AG08395 (cell line): ENCODE data around the gene PI16.
"Not testable (repeated sequence)": the region's sequence is repeated elsewhere in the genome, so short reads cannot be mapped to it uniquely, and the experiment has no call there.

ENCODE experiments used
- DNase-seq: peaks from one replicate; pipeline ENCODE4 v3.0.0; 2012; ENCODE audit warnings: mixed read lengths, low spot score

Gene PI16

DNA sequence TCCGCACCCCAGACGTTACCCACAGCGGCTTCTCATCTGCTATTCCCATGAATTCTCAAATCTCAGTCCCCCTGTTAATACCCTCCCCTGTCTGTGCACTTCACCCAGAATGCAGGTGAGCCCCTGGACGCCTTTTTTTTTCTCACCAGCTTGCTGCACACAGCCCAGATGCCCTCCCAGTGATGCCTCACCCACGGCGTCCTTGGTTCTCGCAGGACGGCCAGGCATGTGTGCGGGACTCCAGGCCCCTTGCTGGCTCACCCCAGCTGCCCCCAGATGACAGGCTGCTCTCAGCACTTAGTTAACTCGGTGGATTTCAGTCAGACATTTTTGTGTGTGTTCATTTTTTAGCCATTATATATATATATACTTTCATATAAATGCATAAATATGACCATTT is 25.4 kb upstream of the PI16 start:
- no peak for DNase-seq

DNA sequence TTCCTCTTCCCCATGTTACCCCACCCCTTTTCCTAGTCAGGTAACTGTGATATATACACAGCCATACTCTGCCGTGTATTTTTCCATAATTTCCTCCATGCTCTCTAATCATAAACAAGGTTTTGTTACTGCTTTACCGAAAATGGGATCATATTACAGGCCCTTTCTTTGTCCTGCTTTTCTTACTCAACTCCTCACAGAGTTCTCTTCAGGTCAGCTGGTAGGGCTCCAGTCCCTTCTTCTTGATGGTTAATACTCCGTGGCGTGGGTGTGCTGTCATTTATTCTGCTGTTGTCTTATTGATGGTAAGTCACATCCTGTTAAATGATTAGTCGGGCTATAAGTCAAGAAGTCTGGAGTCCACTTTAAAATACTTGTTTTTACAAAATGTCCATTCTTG is 24.9 kb upstream of the PI16 start:
- peak; percentile 38 for DNase-seq

DNA sequence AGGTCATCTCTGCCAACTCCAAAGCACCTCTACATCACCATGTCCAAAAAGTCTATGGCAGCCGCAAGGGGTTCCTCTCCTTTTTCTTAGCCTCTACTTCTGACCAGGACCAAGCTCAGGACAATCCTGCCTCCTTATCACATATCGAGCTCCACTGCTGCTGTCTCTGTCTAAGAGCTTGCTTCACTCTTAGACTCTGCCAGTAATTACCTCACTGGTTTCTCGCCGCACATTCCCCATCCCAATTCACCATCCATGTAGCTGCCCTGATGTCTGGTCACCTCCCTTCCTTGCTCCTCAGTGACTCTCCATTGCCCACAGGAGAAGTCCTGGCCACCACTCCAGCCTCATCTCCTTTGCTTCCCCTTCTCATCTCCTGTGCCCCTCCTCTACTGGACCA is 24.1 kb upstream of the PI16 start:
- no peak for DNase-seq

DNA sequence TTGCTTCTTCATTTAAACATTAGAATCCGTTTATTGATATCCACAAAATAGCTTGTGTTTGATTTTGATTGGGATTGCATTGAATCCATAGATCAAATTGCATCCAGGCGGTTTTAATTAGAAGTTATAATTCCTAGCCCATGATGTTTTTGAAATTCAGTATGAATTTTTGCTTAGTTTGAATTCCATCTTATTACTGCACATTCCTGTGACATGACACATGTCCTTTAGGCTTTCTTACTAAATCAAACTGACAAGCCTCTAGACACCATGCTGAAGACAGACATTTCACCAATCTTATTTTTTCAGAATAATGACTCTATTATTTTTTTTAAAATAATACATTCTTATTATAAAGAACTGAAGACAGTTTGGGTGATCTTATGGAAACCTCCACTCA is 21.4 kb upstream of the PI16 start:
- DNase-seq: no peak

DNA sequence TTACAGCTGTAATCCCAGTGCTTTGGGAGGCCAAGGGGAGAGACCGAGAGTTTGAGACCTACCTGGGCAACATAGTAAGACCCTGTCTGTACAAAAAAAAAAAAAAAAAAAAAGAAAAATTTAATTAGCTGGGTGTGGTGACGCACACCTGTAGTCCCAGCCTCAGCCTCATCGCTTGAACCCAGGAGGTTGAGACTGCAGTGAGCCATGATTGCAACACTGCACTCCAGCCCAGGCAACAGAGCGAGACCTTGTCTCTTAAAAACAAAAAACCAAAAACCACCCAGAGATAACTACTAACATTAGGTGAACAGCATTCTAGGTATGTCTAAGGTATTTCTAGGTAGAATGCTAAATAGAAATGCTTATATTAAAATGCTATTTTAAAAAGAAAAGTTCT is 21.0 kb upstream of the PI16 start:
- no peak for DNase-seq

DNA sequence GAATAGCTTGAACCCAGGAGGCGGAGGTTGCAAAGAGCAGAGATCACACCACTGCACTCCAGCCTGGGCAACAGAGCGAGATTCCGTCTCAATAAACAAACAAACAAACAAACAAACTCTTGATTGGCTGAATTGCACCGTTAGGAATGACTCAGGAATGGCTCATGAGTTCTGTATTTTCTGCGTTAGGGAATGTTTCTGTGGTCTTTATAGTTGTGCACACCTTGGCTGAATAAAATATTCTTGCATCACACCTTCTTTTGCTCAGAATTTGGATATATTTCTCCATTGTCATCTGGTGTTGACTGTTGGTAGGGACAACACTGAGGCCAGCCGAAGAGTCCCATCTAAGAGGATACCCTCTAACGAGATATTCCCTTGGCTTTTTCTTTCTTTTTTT is 19.6 kb upstream of the PI16 start:
- DNase-seq: no peak

DNA sequence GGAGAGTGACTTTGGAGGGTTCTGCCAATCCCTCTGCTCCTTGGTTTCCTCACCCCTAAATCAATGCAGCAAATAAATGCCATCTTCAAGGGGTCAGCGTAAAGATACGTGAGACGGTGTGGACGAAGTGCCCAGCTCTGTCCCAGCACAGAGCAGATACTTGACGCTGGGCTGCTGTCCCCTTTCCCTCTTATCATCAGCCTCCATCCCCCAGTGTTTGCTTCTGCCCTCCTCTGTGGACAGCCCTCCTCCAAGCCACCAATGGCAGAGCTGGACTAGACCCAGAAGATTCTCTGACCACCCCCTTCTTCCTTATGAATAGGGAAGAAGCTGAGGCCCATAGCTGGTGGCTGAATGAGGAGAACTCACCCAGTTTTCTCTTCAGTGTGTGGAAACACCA is 17.7 kb upstream of the PI16 start:
- no peak for DNase-seq

DNA sequence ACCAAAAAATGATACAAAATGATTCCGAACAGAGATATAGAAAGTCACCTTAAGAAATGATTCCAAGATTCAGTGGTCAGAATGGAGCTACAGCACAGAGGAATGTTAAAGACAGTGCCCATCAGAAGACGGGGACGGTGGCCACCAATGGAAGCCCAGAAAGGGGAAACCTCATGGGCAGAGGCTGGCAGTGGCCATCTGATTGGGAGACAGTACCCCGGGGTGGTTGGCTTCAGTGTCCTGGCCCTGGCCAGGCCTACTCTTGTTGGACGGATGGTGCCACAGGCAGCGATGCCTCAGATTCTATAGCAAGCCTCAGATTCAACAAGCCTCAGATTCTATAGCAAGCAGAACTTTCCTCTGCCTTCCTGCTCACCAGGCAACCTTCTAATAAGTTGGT is 16.6 kb upstream of the PI16 start:
- no peak for DNase-seq

DNA sequence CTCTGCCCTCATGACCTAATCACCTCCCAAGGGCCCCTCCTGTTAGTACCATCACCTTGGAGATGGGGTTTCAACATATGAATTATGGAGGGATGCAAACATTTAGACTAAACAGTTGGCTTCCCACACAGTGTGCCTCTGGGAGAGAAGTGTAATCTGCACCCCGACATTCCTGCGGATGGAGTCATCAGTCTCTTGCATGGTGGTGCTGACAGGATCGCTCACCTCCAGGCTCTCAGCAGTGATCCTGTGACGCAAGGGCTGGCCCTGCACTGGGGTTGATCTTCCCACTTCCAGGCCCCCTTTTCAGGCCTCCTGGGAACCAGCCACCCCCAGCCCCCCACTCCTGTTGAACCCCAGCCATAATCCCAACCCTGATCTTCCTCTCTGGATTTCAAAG is 16.0 kb upstream of the PI16 start:
- peak; percentile 65 for DNase-seq

DNA sequence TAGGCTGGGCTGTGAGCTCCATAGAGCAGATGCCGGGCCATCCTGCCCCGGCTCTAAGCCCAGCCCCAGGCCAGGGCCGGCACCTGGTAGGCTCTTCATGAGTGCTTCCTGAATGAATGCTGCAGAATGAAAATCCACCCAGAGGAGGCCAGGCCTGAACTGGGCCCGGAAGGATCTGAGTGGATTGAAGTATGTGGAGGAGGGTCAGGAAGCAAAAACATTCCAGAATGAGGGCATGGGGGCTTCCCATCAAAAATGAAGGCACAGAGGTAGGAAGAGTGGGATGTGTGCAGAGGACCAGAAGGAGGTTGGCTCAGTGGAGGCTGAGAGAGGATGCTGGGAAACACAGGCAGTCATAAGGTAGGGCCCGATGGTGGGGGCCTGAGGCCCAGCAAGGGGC is 15.5 kb upstream of the PI16 start:
- DNase-seq: not testable (repeated sequence)

DNA sequence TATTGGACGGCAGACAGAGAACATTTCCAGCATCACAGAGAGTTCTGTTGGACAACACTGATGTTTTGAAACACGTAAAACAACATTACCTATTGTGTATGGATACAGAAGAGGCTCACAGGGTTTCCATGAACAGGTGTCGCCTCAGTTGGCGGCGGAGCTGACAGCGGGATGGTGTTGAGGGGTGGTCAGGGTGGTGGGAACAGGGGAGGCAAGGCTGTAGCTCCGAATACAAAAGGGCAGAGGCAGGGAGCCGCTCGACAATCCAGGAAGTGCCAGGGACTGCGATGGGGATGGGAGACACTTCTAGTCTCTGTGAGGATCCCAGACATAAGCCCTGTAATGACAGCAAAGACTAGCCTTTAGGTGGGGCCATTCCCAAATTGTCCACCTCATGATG is 14.5 kb upstream of the PI16 start:
- no peak for DNase-seq

DNA sequence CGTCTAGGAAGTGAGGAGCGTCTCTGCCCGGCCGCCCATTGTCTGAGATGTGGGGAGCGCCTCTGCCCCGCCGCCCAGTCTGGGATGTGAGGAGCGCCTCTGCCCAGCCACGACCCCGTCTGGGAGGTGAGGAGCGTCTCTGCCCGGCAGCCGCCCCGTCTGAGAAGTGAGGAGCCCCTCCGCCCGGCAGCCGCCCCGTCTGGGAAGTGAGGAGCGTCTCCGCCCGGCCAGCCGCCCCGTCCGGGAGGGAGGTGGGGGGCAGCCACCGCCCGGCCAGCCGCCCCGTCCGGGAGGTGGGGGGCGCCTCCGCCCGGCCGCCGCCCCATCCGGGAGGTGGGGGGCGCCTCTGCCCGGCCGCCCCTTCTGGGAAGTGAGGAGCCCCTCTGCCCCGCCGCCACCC is 13.0 kb upstream of the PI16 start:
- not testable (repeated sequence) for DNase-seq

DNA sequence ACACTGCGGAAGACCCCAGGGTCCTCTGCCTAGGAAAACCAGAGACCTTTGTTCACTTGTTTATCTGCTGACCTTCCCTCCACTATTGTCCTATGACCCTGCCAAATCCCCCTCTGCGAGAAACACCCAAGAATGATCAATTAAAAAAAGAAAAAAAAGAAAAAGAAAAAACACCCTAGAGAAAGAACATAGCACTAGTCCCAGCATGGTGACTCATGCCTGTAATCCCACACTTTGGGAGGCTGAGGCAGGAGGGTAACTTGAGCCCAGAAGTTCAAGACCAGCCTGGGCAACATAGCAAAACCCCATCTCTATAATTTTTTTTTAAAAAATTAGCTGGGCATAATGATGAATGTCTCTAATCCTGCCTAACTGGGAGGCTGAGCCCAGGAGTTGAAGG is 12.2 kb upstream of the PI16 start:
- not testable (repeated sequence) for DNase-seq

DNA sequence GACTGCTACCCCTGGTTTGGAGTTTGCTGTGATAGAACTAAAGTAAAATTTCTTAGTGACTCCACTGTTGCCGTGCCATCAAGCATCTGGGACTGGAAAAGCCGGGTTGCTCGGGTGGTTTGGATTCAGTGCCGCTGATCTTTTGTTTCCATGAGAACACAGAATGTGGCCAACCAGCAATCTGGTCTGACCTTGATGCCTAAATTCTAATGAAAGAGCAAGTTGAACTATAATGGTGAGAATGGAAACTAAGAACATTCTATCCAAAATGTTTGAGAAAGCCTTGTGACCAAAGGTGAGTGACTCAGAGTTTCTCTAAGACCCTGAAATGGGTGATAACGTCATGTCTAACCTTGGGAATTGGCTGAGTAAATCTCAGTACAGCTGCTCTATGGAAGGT is 9.9 kb upstream of the PI16 start:
- no peak for DNase-seq

DNA sequence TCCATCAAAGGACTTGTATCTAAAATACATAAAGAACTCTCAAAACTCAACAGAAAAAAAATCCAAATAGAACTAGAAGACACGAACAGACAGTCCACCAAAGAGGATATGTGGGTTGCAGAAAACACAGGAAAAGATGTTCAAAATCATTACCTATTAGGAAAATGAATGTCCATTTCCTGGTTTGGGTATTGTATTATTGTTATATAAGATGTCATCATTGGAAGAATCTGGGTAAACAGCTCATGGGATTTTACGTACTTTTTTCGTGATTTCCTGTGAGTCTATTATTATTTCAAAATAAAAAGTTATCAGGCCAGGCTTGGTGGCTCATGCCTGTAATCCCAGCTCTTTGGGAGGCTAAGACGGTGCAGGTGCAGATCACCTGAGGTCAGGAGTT is 9.2 kb upstream of the PI16 start:
- no peak for DNase-seq

DNA sequence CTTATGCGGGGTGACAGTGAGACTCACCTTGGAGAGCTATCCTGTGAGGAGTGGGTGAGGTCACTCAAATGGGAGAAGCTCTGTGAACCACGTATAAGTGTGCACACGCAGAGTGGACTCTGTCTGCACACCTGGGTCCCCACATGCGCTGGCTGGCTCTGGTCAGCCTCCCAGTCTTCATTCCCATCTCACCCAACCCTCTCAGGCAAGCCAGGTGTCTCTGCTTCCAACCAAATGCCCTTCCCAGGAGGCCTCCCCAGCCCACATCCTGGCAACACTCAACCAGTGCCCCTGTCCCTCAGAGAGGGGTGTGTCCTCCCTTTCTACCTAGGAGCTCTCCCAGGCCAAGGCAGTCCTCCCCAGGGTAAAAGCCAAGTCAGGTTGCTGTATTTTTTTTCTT is 8.0 kb upstream of the PI16 start:
- no peak for DNase-seq

DNA sequence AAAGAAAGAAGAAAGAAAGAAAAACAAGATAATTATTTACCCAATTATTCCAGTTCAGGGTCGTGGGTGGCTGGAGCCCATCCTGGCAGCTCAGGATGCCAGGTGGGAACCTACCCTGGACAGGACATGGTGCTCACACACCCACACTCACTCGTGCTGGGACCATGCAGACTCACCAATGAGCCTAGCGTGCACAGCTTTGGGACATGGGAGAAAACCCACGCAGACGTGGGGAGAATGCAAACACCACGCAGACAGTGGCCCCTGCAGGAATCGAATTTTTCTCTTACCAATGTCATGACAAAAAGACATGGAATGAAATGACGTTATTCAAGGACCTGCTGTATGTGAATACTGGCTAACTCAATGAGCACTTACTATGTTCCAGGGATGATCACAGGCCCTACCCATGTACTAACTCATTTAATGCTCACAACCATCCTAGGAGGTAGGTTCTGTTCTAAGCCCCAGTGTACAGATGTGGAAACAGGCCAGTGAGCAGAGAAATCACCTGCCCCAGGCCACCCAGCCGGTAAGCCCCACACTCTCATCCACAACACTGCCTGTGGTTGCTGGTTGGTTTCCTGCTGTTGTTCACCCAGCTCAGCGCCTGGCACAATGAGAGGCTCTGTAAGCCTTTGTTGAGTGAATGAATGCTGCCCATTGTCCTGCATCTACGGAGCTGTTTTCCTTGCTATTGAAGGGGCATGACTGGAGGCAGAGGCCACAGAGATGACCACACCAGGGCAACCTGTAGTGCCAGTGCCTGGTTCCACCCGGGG is 6.8 kb upstream of the PI16 start:
- no peak for DNase-seq

DNA sequence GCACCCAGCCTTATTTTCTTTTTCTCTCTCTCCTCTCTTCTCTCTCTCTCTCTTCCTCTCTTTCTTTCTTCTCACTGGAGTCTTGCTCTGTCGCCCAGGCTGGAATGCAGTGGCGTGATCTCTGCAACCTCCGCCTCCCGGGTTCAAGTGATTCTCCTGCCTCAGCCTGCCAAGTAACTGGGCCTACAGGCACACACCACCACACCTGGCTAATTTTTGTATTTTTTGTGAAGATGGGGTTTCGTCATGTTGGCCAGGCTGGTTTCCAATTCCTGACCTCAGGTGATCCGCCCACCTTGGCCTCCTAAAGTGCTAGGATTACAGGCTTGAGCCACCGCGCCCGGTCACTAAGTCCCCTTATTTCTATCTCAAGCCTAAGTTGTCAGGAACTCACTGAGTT is 5.5 kb upstream of the PI16 start:
- not testable (repeated sequence) for DNase-seq

DNA sequence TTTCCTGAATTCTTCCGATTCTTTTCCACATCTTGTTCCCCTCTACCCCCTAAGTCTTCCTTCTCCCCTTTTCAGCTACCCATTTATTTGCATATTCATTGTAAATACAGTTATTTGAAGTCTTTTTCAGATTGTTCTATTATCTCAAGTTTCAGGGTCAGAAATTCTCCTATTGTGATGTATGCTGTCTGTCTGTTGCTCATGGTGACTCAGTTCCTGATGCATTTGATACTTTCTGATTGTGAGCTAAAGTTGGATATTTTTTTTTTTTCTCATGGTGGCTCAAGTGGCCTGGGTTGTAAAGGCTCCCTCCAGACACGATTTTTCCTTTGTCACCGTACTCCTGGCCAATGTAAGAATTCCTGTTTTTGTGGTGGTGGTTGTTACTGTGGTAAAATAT is 4.9 kb upstream of the PI16 start:
- no peak for DNase-seq

DNA sequence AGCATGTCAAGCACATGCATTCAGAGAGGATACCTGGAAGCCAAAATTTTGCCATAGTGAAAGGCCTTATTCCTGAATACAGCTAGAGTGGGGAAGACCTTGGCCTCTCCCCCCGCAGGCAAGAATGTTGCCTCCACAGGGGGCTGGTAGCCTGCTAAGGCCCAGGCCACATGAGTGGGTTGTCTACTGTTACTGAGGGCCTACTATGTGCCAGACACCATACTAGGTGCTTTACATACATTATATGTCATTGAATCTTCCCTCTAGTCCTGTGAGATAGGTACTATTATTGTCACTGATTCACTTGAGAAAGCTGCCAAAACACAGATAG is 642 bp upstream of the PI16 start:
- DNase-seq: no peak

DNA sequence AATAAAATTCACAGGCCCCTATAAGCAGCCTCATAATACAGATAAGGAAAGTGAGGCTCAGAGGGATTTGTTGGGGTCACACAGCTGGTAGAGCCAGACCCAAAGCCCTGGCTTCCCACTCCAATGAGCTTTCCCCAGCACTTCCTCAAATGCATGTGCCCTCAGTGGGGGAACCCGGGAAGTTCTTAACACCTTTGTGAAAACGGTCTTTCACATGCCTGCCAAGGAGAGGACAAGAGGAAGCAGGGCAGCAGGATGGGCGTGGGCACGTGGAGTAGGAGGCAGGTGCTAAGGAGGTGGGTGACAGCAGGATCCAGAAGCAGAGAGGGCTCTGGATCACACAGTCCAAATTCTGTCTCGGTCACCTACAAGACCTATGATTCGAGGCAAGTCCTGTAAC is 598 bp downstream of the PI16 start:
- no peak for DNase-seq

DNA sequence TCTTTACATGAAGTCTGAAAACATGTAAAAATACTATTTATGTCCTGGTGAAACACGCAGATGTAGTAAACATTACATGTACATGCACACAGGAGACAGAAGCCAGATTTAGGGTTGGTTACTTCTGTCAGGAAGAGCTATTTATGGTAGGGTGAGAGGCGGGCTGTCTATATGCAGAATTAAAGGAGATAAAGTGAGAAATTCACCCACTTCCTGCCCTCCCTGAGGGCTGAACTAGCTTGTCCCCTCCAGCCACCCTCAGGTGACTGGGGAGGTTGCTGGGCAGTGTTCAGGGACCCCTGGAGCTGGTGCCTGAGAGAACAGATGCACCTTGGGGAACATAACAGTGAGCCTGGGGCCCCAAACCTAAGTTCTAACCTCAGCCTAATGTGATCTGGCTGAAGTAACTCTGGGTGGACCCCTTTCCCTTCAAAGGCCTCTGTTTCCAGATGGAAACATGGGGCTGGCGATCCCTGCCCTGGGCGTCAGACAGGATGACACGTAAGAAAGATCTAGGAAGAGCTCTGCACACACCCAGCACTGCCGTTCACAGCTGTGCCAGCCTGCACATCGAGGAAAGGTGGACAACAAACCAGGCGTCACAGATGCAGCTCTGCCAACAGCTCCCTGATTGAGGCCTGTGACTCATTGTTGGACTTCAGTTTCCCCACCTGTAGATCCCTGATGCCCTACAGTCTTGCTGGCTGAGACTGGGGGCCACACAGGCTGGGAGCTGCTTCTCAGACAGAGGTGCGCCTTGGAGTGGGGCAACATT is 1.3 kb downstream of the PI16 start:
- peak; percentile 38 for DNase-seq

DNA sequence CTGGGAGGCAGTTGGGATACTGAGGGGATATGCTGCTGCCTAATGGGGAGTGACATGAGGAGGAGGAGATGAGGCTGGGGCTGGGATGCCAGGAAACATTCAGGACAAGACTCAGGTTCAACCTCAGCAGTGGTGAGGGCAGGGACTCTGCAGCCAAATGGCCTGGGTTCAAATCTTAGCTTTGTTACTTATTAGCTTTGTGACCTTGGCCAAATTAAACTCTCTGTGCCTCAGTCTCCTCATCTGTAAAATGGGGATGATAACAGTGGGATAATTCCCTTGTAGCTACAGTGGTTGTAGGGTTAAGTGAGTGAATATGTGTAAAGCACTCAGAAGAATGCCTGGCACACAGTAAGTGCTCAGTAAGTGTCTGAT is 1.9 kb downstream of the PI16 start:
- no peak for DNase-seq

DNA sequence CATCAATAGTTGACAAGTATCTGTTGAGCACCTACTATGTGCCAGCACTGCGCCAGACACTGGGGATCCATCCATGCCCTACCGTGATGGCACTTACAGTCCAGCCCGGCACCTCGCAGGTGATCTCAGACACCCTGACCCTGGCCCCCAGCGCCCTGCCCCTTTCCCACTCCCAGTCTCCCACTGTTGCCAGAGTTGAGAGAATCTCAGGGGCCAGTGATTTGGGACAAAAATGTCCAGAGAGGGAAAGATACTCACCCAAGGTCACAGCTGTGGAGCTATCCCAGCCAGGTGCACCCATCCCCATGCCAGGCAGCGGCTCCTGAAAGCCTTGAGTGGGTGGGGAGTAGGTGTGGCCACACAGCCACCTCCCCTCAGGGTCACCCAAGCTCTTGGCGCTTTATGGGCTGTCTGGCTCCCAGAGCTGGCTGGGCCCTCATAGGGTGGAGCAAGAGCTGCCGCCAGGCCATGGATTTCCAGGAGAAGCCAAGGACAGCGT is 3.3 kb downstream of the PI16 start:
- DNase-seq: no peak
